IMR-90 (cell line): ENCODE results near the gene SLC15A2. TPM values are rescaled to one million over a fixed set of nuclear protein-coding genes. Genes with fewer than 3 reads are reported as not detected.

Experiments used
- ATAC-seq: fragments of 200-7000 bp; cut with Tn5 transposase; 2 replicates; pipeline ENCODE4 v1.9.1; 2020; ENCODE audit warnings: low read depth, mild to moderate bottlenecking, moderate library complexity
- BruUV-seq: library from RNA; stranded (reverse); fragments of 400-500 nt; replicated peaks from 2 replicates; lab custom pipeline; 2021; lab: Mats Ljungman, UMichigan
- CTCF ChIA-PET: fragments of 300-600 bp; formaldehyde crosslinking; extraction: SDS; loops from one replicate; lab custom pipeline; 2021; ENCODE audit warnings: antibody characterized with exemption; lab: Yijun Ruan, JAX
- POLR2A ChIA-PET: fragments of 300-600 bp; sonication (Branson Sonifier 250); formaldehyde crosslinking; loops from one replicate; lab custom pipeline; 2022; ENCODE audit warnings: antibody characterized with exemption; ENCODE audit not compliant: unreplicated experiment; lab: Charles Lee
- DNase-seq: peaks from one replicate; pipeline ENCODE4 v3.0.0; 2013
- H2AFZ ChIP-seq: replicated peaks from 2 replicates; pipeline ENCODE3; 2013; ENCODE audit warnings: low read length, mild to moderate bottlenecking; ENCODE audit not compliant: poor library complexity
- H2AK5ac ChIP-seq: 2 replicates; pipeline ENCODE4 v1.6.1; 2013; ENCODE audit warnings: low read depth, low read length, inconsistent platforms
- H2AK9ac ChIP-seq: replicated peaks from 2 replicates; pipeline ENCODE3; 2013; ENCODE audit warnings: mild to moderate bottlenecking, low read depth, low read length, moderate library complexity; ENCODE audit not compliant: poor library complexity
- H2BK120ac ChIP-seq: 2 replicates; pipeline ENCODE4 v1.6.1; 2013; ENCODE audit warnings: low read depth, low read length, inconsistent platforms
- H2BK15ac ChIP-seq: 3 replicates; pipeline ENCODE4 v1.6.1; 2013; ENCODE audit warnings: low read depth, low read length, inconsistent platforms
- H2BK20ac ChIP-seq: 2 replicates; pipeline ENCODE4 v1.6.1; 2013; ENCODE audit warnings: low read depth, mild to moderate bottlenecking, inconsistent platforms, low read length, moderate library complexity
- H2BK5ac ChIP-seq: 2 replicates; pipeline ENCODE4 v1.6.1; 2013; ENCODE audit warnings: mild to moderate bottlenecking, low read depth, low read length, inconsistent platforms; ENCODE audit not compliant: poor library complexity, severe bottlenecking
- H3K14ac ChIP-seq: replicated peaks from 2 replicates; pipeline ENCODE4 v1.6.1; 2013; ENCODE audit warnings: low read depth, low read length, inconsistent platforms
- H3K18ac ChIP-seq: 2 replicates; pipeline ENCODE4 v1.6.1; 2013; ENCODE audit warnings: low read depth, low read length, control low read depth
- H3K23ac ChIP-seq: 2 replicates; pipeline ENCODE4 v1.6.1; 2013; ENCODE audit warnings: low read depth, low read length, inconsistent platforms
- H3K27ac ChIP-seq: 2 replicates; pipeline ENCODE4 v1.5.1; 2013; ENCODE audit warnings: mild to moderate bottlenecking, control low read depth, low read length; ENCODE audit not compliant: insufficient read depth
- H3K27me3 ChIP-seq: 2 replicates; pipeline ENCODE4 v1.6.1; 2013; ENCODE audit warnings: low read length; ENCODE audit not compliant: control insufficient read depth, insufficient read depth
- H3K36me3 ChIP-seq: 2 replicates; pipeline ENCODE4 v1.6.1; 2013; ENCODE audit warnings: low read length, mixed read lengths; ENCODE audit not compliant: control insufficient read depth, insufficient read depth
- H3K4ac ChIP-seq: 2 replicates; pipeline ENCODE4 v1.6.1; 2013; ENCODE audit warnings: low read depth, low read length, inconsistent platforms
- H3K4me1 ChIP-seq: 2 replicates; pipeline ENCODE4 v1.6.1; 2013; ENCODE audit warnings: low read length, mixed read lengths; ENCODE audit not compliant: control insufficient read depth, insufficient read depth
- H3K4me2 ChIP-seq: 2 replicates; pipeline ENCODE4 v1.6.1; 2013; ENCODE audit warnings: low read depth, mild to moderate bottlenecking, control low read depth, low read length, moderate library complexity
- H3K4me3 ChIP-seq: 2 replicates; pipeline ENCODE4 v1.5.1; 2013; ENCODE audit warnings: low read depth, mild to moderate bottlenecking, control low read depth, low read length, moderate library complexity; ENCODE audit not compliant: insufficient read depth
- H3K56ac ChIP-seq: 2 replicates; pipeline ENCODE4 v1.6.1; 2013; ENCODE audit warnings: low read length, inconsistent platforms; ENCODE audit not compliant: insufficient read depth; ENCODE audit errors: extremely low read depth
- H3K79me1 ChIP-seq, 2 experiments: 2 replicates each; pipeline ENCODE4 v1.6.1; 2013; ENCODE audit warnings: low read length in 2 of 2, inconsistent platforms in 1 of 2, low read depth in 1 of 2
- H3K9ac ChIP-seq: 2 replicates; pipeline ENCODE4 v1.6.1; 2013; ENCODE audit warnings: low read depth, low read length, control low read depth
- H3K9me1 ChIP-seq: 2 replicates; pipeline ENCODE4 v1.6.1; 2013; ENCODE audit warnings: low read length, inconsistent platforms; ENCODE audit not compliant: insufficient read depth
- H3K9me3 ChIP-seq: 2 replicates; pipeline ENCODE4 v1.6.1; 2013; ENCODE audit warnings: low read length; ENCODE audit not compliant: control insufficient read depth, insufficient read depth
- H4K20me1 ChIP-seq: 2 replicates; pipeline ENCODE4 v1.6.1; 2013; ENCODE audit warnings: low read length, inconsistent platforms; ENCODE audit not compliant: insufficient read depth
- H4K5ac ChIP-seq: 2 replicates; pipeline ENCODE4 v1.6.1; 2013; ENCODE audit warnings: mild to moderate bottlenecking, low read depth, low read length, control low read depth
- H4K8ac ChIP-seq, 2 experiments: 2 replicates each; pipeline ENCODE4 v1.6.1; 2013; ENCODE audit warnings: low read depth in 2 of 2, low read length in 2 of 2, control low read depth in 1 of 2, inconsistent platforms in 1 of 2
- H4K91ac ChIP-seq: 2 replicates; pipeline ENCODE4 v1.6.1; 2013; ENCODE audit warnings: low read depth, low read length, inconsistent platforms; ENCODE audit not compliant: insufficient read depth
- BHLHE40 ChIP-seq: fragments of 150-350 bp; IDR thresholded peaks from 2 replicates; pipeline ENCODE4 v1.6.1; 2016; ENCODE audit warnings: mild to moderate bottlenecking, low read depth, low read length
- CEBPB ChIP-seq: IDR thresholded peaks from 2 replicates; pipeline ENCODE4 v1.6.1; 2012; ENCODE audit warnings: low read depth, low read length, improper control_type of control experiment
- CHD1 ChIP-seq: IDR thresholded peaks from 2 replicates; pipeline ENCODE4 v1.6.1; 2012; ENCODE audit warnings: low read depth, low read length, improper control_type of control experiment
- FOS ChIP-seq: fragments of 150-350 bp; IDR thresholded peaks from 2 replicates; pipeline ENCODE4 v1.6.1; 2016; ENCODE audit warnings: low read depth, low read length
- MAFK ChIP-seq: IDR thresholded peaks from 2 replicates; pipeline ENCODE4 v1.6.1; 2012; ENCODE audit warnings: low read depth, low read length, improper control_type of control experiment
- MAZ ChIP-seq: IDR thresholded peaks from 2 replicates; pipeline ENCODE4 v1.6.1; 2012; ENCODE audit warnings: low read depth, mild to moderate bottlenecking, low read length, improper control_type of control experiment, moderate library complexity, borderline replicate concordance
- MXI1 ChIP-seq: IDR thresholded peaks from 2 replicates; pipeline ENCODE4 v1.6.1; 2012; ENCODE audit warnings: low read depth, mild to moderate bottlenecking, low read length, moderate library complexity, borderline replicate concordance
- NFE2L2 ChIP-seq: fragments of 150-350 bp; IDR thresholded peaks from 2 replicates; pipeline ENCODE4 v1.6.1; 2016; ENCODE audit warnings: low read depth, mild to moderate bottlenecking, low read length
- POLR2A ChIP-seq: IDR thresholded peaks from 2 replicates; pipeline ENCODE4 v1.6.1; 2012; ENCODE audit warnings: mild to moderate bottlenecking, low read depth, low read length
- RAD21 ChIP-seq: IDR thresholded peaks from 2 replicates; pipeline ENCODE4 v1.6.1; 2012; ENCODE audit warnings: low read length, improper control_type of control experiment
- RCOR1 ChIP-seq: IDR thresholded peaks from 2 replicates; pipeline ENCODE4 v1.6.1; 2012; ENCODE audit warnings: mild to moderate bottlenecking, low read length, improper control_type of control experiment; ENCODE audit not compliant: insufficient replicate concordance
- RFX5 ChIP-seq: IDR thresholded peaks from 2 replicates; pipeline ENCODE4 v1.8.0; 2012; ENCODE audit warnings: low read depth, mild to moderate bottlenecking, low read length, moderate library complexity
- SMC3 ChIP-seq: fragments of 150-350 bp; IDR thresholded peaks from 2 replicates; pipeline ENCODE4 v1.6.1; 2016; ENCODE audit warnings: low read depth, mild to moderate bottlenecking, antibody characterized with exemption, low read length, moderate library complexity
- WGBS, 2 experiments: methylation state at CpG; one replicate each; pipeline versions ENCODE4 v1.1.5 to v1.1.7; 2013; ENCODE audit warnings: missing lambda C conversion rate in 2 of 2; ENCODE audit not compliant: insufficient read length in 1 of 2; ENCODE audit errors: extremely low coverage in 2 of 2; 5-methylcytosine and 5-hydroxymethylcytosine counted together
- dilution Hi-C: fragments of 300-500 bp; cut with HindIII; formaldehyde crosslinking; loops from one replicate; pipeline ENCODE4 v1.14.3; 2018; ENCODE audit warnings: low sequenced_read_pairs; ENCODE audit not compliant: unreplicated experiment
- in situ Hi-C: fragments of 300-500 bp; cut with MboI; formaldehyde crosslinking; loops from 3 replicates; pipeline ENCODE4 v1.14.3; 2019; ENCODE audit warnings: low sequenced_read_pairs, inconsistent platforms, mixed read lengths
- intact Hi-C: fragments of 100-400 bp; cut with micrococcal nuclease; formaldehyde crosslinking; loops from 2 replicates; pipeline ENCODE4 v1.10.0; 2022
- polyA plus RNA-seq, 3 experiments: library from polyadenylated mRNA; depleted of rRNA; stranded (reverse); fragments of >200 nt; gene quantifications; 2 replicates each; pipeline ENCODE4 v1.2.3, GENCODE V29; 2012; ENCODE audit warnings: low replicate concordance in 1 of 3
- total RNA-seq: library from RNA; depleted of rRNA; stranded (reverse); fragments of >200 nt; gene quantifications from 2 replicates; pipeline ENCODE4 v1.2.3, GENCODE V29; 2012
- TF ChIP-seq, protein P1 (sequence below): conservative IDR thresholded peaks from 2 replicates; pipeline ENCODE4 v1.5.1; 2012; ENCODE audit warnings: mild to moderate bottlenecking, low read depth, low read length, improper control_type of control experiment
- TF ChIP-seq, protein P2 (sequence below): fragments of 150-350 bp; IDR thresholded peaks from 2 replicates; pipeline ENCODE4 v1.6.1; 2017; ENCODE audit warnings: mild to moderate bottlenecking, antibody characterized with exemption, low read length, low read depth
- TF ChIP-seq, protein P3 (sequence below): fragments of 150-350 bp; IDR thresholded peaks from 2 replicates; pipeline ENCODE4 v1.6.1; 2016; ENCODE audit warnings: low read depth, mild to moderate bottlenecking, low read length, moderate library complexity, borderline replicate concordance

Gene SLC15A2
- total and polyA plus RNA-seq, 2 of the 4 experiments (the other 2 are of a cell fraction), result 0.18 to 0.31 TPM

DNA sequence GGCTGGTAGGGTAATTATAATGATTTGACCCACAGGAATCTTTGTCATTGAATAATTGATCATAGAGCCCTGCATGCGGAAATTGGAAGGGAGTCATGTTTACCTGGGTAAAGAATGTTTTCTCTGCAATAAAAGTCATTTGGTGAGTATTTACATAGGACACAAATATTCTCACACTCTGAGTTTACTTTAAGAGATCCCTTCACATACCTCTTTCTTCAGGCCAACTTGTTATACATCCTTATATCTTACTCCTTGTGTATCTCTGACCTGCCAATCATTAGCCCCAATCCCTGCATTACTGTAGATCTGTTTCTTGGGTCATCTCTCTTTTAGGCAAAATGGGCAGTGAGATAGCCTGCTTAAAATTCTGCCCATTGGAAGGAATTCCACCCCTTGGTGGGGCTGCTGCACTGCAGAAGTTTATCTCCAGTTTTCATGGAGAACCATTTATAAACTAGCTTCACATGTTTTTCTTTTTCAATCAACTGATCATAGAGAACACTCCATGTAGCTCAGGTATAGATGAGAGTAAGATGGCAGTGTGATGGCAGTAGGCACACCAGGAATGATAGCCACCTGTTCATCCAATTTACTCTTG lies 81.6 kb downstream of the SLC15A2 start:
- H3K9ac ChIP-seq, result no peak overlapping the region
- no peak overlapping the region for H4K8ac ChIP-seq
- ChIA-PET POLR2A (no interaction called here), CTCF (no interaction called here)
- TF ChIP-seq MAZ (no peak), RCOR1 (no peak), RFX5 (no peak), CEBPB (no peak), BHLHE40 (no peak), POLR2A (no peak), RAD21 (no peak), MXI1 (no peak), SMC3 (no peak), MAFK (no peak), NFE2L2 (no peak), CHD1 (no peak), FOS (no peak)
- TF ChIP-seq, protein P1, sequence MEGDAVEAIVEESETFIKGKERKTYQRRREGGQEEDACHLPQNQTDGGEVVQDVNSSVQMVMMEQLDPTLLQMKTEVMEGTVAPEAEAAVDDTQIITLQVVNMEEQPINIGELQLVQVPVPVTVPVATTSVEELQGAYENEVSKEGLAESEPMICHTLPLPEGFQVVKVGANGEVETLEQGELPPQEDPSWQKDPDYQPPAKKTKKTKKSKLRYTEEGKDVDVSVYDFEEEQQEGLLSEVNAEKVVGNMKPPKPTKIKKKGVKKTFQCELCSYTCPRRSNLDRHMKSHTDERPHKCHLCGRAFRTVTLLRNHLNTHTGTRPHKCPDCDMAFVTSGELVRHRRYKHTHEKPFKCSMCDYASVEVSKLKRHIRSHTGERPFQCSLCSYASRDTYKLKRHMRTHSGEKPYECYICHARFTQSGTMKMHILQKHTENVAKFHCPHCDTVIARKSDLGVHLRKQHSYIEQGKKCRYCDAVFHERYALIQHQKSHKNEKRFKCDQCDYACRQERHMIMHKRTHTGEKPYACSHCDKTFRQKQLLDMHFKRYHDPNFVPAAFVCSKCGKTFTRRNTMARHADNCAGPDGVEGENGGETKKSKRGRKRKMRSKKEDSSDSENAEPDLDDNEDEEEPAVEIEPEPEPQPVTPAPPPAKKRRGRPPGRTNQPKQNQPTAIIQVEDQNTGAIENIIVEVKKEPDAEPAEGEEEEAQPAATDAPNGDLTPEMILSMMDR, result no peak
- TF ChIP-seq, protein P2, sequence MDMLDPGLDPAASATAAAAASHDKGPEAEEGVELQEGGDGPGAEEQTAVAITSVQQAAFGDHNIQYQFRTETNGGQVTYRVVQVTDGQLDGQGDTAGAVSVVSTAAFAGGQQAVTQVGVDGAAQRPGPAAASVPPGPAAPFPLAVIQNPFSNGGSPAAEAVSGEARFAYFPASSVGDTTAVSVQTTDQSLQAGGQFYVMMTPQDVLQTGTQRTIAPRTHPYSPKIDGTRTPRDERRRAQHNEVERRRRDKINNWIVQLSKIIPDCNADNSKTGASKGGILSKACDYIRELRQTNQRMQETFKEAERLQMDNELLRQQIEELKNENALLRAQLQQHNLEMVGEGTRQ, result no peak
- TF ChIP-seq, protein P3, sequence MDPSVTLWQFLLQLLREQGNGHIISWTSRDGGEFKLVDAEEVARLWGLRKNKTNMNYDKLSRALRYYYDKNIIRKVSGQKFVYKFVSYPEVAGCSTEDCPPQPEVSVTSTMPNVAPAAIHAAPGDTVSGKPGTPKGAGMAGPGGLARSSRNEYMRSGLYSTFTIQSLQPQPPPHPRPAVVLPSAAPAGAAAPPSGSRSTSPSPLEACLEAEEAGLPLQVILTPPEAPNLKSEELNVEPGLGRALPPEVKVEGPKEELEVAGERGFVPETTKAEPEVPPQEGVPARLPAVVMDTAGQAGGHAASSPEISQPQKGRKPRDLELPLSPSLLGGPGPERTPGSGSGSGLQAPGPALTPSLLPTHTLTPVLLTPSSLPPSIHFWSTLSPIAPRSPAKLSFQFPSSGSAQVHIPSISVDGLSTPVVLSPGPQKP, result no peak
- H4K20me1 ChIP-seq, result no peaks in the 10 kb centered on the region
- intact Hi-C loops (no loop called here), in situ Hi-C loops (no loop called here), dilution Hi-C loops (no loop called here)
- no CpG with 5 or more reads among the region's 1 CpG for WGBS, 2 experiments
- no peak overlapping the region for H3K18ac ChIP-seq
- H3K27me3 ChIP-seq, result no peaks in the 10 kb centered on the region
- H3K56ac ChIP-seq, result no peak overlapping the region
- H4K5ac ChIP-seq, result no peak overlapping the region
- H3K4ac ChIP-seq, result no peak overlapping the region
- H2AFZ ChIP-seq, result no peak overlapping the region
- no peaks in the 10 kb centered on the region for H3K4me1 ChIP-seq
- no peak overlapping the region for H2AK5ac ChIP-seq
- no peak overlapping the region for H3K4me3 ChIP-seq
- H2BK5ac ChIP-seq, result no peak overlapping the region
- no peaks in the 10 kb centered on the region for H3K9me1 ChIP-seq
- no peak overlapping the region for H2AK9ac ChIP-seq
- H2BK20ac ChIP-seq, result no peak overlapping the region
- H3K14ac ChIP-seq, result no peak overlapping the region
- no peak overlapping the region for H4K91ac ChIP-seq
- H3K27ac ChIP-seq, result no peak overlapping the region
- no TSS peak for BruUV-seq
- ATAC-seq (no peak), DNase-seq (no peak)
- no peaks in the 10 kb centered on the region for H3K79me1 ChIP-seq
- no peaks in the 10 kb centered on the region for H3K9me3 ChIP-seq
- no peak overlapping the region for H2BK120ac ChIP-seq
- H3K36me3 ChIP-seq, result no peaks in the 10 kb centered on the region
- H2BK15ac ChIP-seq, result no peak overlapping the region
- no peak overlapping the region for H3K4me2 ChIP-seq
- no peak overlapping the region for H3K23ac ChIP-seq
